ENCODE results near the gene NPR2. TPM values are rescaled to one million over a fixed set of nuclear protein-coding genes. Genes with fewer than 3 reads are reported as not detected.
A peak's percentile ranks its signal among the peaks of the same experiment; 100 is the strongest.

Gene NPR2
- polyA plus RNA-seq, 1 of the 3 experiments (the other 2 are of a cell fraction), result 13.5 TPM

DNA sequence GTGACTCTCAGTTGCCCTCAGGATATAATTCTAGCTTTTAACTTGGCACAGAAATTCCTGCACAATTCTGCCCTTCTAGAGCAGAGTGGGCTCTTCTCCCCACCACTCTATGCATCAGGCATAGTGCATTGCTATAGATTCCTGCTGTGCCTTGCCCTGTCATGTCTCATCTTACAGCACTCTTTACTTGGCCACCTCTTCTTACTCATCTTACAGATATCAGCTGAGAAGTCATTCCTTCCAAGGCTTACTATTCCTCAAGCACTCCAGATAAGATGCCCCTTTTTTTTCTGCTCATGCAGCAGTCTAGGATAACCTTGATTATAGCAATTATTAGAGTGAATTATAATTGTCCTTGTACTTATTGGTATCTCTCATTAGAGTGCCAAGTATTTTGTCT is 31.5 kb downstream of the NPR2 start:
- DNase-seq, result no peak
- Histone ChIP-seq H3K4me2 (no peak overlapping the region), H2AFZ (ENCODE audit: low read depth) (no peak overlapping the region), H3K79me2 (ENCODE audit: insufficient read depth) (no peaks in the 10 kb centered on the region), H3K27ac (ENCODE audit: low read depth in 2 of 2, low read length in 1 of 2) (no peak overlapping the region), H3K9me3 (no peaks in the 10 kb centered on the region), H4K20me1 (ENCODE audit: insufficient read depth) (no peaks in the 10 kb centered on the region), H3K9me2 (no peaks in the 10 kb centered on the region), H3K27me3 (ENCODE audit: insufficient read depth) (no peaks in the 10 kb centered on the region), H3K4me3 (ENCODE audit: low read depth in 2 of 2, low read length in 1 of 2) (no peak overlapping the region), H3K9ac (no peak overlapping the region), H3K4me1 (ENCODE audit: control insufficient read depth in 1 of 2, insufficient read depth in 2 of 2, low read depth in 1 of 2, low read length in 1 of 2) (peaks cover 2 to 4% of the 10 kb centered on the region in 2 experiments; a peak in 1 of 4 replicates), H3K36me3 (replicated peaks in 1 of 2; ENCODE audit: control insufficient read depth in 1 of 2, insufficient read depth in 2 of 2, low read length in 1 of 2) (no peaks in the 10 kb centered on the region), H3F3A (replicated peaks; ENCODE audit: insufficient read depth) (peaks cover 4% of the 10 kb centered on the region)
- ChIA-PET CTCF (interaction anchor here (1.3 to 1.8 kb wide), 2 partner anchors 33 to 59 kb away, joined by 6 to 11 read pairs; no protein-coding TSS in a partner anchor), POLR2A (no interaction called here)
- no peak for TF ChIP-seq ELF1 (IDR thresholded peaks at IDR 0.05)
- TF ChIP-seq GABPA (IDR thresholded peaks at IDR 0.05; ENCODE audit: low read depth), result no peak
- TF ChIP-seq ZBTB33 (IDR thresholded peaks at IDR 0.05; ENCODE audit: borderline replicate concordance, low read depth), result no peak
- TF ChIP-seq RAD21 (IDR thresholded peaks at IDR 0.05; ENCODE audit: low read length), result no peak
- TF ChIP-seq EZH2phosphoT487 (IDR thresholded peaks at IDR 0.05; ENCODE audit: borderline replicate concordance, low read depth), result no peak
- no peak for TF ChIP-seq TEAD4 (IDR thresholded peaks at IDR 0.05; ENCODE audit: borderline replicate concordance, insufficient read depth)
- TF ChIP-seq RXRA (IDR thresholded peaks at IDR 0.05; ENCODE audit: borderline replicate concordance, low read depth), result no peak

DNA sequence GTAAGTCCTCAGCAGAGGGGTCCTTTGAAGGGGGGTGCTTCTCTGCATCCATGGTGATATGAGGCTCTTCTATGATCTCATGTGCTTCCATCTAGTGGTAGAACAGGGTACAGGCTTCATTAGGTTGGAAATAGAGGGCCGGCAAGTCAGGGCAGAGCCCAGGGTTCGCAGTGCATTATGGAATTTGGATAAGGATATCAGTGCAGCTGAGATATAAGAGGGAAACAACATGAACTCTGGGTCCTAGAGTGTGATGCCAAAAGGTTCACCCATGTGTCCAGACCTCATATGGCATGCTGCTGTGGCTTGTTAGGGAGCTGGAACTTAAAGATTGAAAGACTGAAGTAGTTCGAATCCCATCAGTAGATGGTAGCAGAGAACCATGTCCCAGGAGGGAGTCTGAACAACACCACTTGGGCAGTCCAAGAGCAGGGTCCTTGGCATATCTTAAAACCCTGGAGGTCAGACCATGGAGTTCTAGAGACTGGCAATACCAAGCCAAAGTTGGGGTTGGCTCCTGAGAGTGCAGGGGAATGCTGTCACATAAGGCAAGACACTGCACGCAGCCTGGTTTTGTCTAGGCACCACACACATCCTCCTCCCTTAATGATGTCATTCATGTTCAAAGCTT is 34.8 kb downstream of the NPR2 start:
- ChIA-PET POLR2A (no interaction called here), CTCF (interaction anchor here (0.8 to 5.7 kb wide), 35 partner anchors 10 to 129 kb away, joined by 3 to 54 read pairs (median 4); partner anchors contain the start of genes HINT2, OR13J1 and SPAG8)
- peak; percentile 64 for DNase-seq
- no peaks in the 10 kb centered on the region for H3K79me2 ChIP-seq (ENCODE audit: insufficient read depth)
- no peaks in the 10 kb centered on the region for H3K9me3 ChIP-seq
- H2AFZ ChIP-seq (ENCODE audit: low read depth), result peak overlapping the region; percentile 58
- H3K9ac ChIP-seq, result no peak overlapping the region
- H3K27ac ChIP-seq (ENCODE audit: low read depth in 2 of 2, low read length in 1 of 2), result peak overlapping the region in 1 of 2 experiments; percentile 54; a peak in 1 of 4 replicates
- no peaks in the 10 kb centered on the region for H3K36me3 ChIP-seq (replicated peaks in 1 of 2; ENCODE audit: control insufficient read depth in 1 of 2, insufficient read depth in 2 of 2, low read length in 1 of 2)
- H3K4me1 ChIP-seq (ENCODE audit: control insufficient read depth in 1 of 2, insufficient read depth in 2 of 2, low read depth in 1 of 2, low read length in 1 of 2), result peaks cover 7 to 20% of the 10 kb centered on the region in 2 experiments; a peak in 1 of 4 replicates
- H3K4me2 ChIP-seq, result no peak overlapping the region
- 51% methylated on average over 4 of the region's 4 CpGs for WGBS (ENCODE audit: low lambda C conversion rate)
- TF ChIP-seq, protein P1, sequence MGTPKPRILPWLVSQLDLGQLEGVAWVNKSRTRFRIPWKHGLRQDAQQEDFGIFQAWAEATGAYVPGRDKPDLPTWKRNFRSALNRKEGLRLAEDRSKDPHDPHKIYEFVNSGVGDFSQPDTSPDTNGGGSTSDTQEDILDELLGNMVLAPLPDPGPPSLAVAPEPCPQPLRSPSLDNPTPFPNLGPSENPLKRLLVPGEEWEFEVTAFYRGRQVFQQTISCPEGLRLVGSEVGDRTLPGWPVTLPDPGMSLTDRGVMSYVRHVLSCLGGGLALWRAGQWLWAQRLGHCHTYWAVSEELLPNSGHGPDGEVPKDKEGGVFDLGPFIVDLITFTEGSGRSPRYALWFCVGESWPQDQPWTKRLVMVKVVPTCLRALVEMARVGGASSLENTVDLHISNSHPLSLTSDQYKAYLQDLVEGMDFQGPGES (IDR thresholded peaks at IDR 0.05; ENCODE audit: low read depth, low read length), result no peak
- TF ChIP-seq EP300 (IDR thresholded peaks at IDR 0.05; ENCODE audit: borderline replicate concordance in 1 of 2, low read depth in 1 of 2, low read length in 1 of 2) (no peak), MAX (IDR thresholded peaks at IDR 0.05; ENCODE audit: low read depth) (no peak), USF1 (IDR thresholded peaks at IDR 0.05; ENCODE audit: borderline replicate concordance, low read depth) (no peak), SMC3 (IDR thresholded peaks at IDR 0.05; ENCODE audit: low read depth, low read length) (peak; percentile 54; the same call in 1 of the 2 replicates), RAD21 (IDR thresholded peaks at IDR 0.05; ENCODE audit: low read length) (peak; percentile 50)
- TF ChIP-seq, protein P2, sequence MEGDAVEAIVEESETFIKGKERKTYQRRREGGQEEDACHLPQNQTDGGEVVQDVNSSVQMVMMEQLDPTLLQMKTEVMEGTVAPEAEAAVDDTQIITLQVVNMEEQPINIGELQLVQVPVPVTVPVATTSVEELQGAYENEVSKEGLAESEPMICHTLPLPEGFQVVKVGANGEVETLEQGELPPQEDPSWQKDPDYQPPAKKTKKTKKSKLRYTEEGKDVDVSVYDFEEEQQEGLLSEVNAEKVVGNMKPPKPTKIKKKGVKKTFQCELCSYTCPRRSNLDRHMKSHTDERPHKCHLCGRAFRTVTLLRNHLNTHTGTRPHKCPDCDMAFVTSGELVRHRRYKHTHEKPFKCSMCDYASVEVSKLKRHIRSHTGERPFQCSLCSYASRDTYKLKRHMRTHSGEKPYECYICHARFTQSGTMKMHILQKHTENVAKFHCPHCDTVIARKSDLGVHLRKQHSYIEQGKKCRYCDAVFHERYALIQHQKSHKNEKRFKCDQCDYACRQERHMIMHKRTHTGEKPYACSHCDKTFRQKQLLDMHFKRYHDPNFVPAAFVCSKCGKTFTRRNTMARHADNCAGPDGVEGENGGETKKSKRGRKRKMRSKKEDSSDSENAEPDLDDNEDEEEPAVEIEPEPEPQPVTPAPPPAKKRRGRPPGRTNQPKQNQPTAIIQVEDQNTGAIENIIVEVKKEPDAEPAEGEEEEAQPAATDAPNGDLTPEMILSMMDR (IDR thresholded peaks at IDR 0.05), result peak; percentile 87
- no peaks in the 10 kb centered on the region for H3K27me3 ChIP-seq (ENCODE audit: insufficient read depth)
- no peaks in the 10 kb centered on the region for H4K20me1 ChIP-seq (ENCODE audit: insufficient read depth)
- no peaks in the 10 kb centered on the region for H3K9me2 ChIP-seq
- H3K4me3 ChIP-seq (ENCODE audit: low read depth in 2 of 2, low read length in 1 of 2), result no peak overlapping the region; a peak in 1 of 4 replicates
- peaks cover 4% of the 10 kb centered on the region for H3F3A ChIP-seq (replicated peaks; ENCODE audit: insufficient read depth)

Measured in SK-N-SH (cell line).